Measurements from ENCODE around the gene GTF2H2C.
A peak's percentile ranks its signal among the peaks of the same experiment; 100 is the strongest.
"Not testable (repeated sequence)": the region's sequence is repeated elsewhere in the genome, so short reads cannot be mapped to it uniquely, and the experiment has no call there.

GTF2H2C gene

GRCh38 chr5:69568072-69568471 is 8.1 kb downstream of the GTF2H2C start:
- not testable (repeated sequence) for DNase-seq

DNA sequence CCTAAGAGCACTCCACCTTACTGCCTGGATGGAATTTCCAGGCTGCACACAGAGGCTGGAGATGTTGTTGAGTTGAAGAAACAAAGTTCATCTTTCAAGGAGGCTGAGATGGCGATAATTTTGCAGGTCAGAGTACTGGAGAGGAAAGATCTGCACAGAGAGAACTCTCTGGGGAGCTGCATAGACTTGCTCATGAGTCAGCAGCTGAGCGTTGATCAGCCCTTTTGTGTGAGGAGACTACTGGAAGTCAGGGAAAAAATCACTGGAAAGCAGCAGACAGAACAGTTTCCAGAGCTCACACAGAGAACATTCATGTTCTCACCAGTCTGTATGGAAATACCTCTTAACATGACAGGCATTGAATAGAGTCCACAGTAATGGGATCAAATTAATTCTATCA is 23.4 kb downstream of the GTF2H2C start:
- DNase-seq = not testable (repeated sequence)

DNA sequence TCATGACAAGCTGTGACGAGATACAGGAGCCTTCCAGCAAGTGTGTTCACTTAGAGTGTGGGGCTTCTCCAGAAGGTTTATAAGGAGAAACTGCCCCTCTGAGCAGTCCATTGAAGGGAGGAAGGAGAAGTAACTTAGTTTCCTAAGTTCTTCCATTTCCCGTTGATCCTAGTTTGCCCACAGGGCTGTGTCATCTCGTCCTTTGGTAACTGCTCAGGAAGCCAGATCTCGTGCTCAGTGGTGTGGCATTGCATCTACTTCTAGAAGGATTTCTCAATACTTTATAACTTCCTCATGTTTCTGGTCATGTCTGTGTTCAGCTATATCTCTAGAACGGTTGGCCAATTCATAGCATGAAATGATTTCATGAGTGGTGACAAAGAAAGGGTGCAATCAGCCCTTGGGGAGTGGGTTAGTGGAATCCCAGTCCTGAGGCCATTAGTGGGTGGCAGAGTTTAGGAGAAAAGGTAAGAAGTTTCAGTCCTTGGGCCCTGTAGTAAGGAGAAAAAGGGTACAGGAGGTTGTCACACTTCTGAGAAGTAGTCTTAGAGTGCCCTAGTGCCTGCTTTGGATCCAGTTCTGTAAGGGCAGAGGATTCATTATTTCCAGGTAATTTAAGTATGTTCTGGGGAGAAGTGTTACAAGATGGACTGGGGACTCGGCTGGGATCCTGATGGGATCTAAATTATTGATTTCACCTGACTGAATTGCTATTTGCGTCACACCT is 36.3 kb downstream of the GTF2H2C start:
- DNase-seq = not testable (repeated sequence)

DNA sequence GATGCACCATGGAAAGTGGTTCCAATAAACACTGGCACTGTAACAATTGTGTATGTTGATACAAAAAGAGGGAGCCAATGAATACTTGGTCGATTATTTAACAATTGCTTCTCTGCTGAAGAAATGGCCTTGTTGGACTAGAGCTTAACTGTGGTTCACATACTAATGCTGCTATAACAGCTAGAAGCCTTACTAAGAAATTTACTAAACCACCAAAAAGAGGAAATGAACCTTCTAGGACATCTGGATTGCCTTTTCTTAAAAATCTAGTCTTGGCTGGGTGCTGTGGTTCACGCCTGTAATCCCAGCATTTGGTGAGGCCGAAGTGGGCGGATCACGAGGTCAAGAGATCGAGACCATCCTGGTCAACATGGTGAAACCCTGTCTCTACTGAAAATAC is 42.0 kb downstream of the GTF2H2C start:
- DNase-seq = not testable (repeated sequence)

DNA sequence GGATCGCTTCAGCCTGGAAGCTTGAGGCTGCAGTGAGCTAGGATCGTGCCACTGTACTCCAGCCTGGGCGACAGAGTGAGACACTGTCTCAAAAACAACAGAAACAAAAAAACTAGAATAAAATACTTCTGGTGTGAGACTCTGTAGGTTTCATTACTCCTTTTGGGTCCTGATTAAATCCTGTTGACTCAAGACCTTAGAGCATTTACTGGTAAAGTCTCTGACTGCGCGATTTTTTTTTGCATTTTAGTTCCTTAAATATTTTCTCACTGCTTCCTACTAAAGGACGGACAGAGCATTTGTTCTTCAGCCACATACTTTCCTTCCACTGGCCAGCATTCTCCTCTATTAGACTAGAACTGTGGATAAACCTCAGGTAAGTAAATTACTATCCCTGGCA is 46.8 kb downstream of the GTF2H2C start:
- not testable (repeated sequence) for DNase-seq

DNA sequence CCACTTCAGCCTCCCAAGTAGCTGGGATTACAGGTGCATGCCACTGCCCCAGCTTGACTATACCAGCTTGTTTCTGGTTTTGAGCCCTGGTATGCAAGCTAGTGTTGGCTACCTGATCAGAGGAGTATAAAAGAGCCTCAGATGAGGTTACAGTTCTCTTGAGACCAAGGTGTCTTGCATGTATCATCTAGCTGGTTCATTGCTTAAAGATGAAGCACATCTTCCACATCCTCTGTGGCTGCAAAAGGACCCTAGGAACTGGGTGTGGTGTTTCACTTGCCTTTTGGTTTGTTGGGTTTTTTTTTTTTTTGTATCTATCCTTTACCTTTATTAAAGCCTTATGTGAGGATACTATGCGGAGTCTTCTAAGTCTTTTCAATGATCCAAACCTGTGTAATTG is 47.8 kb downstream of the GTF2H2C start:
- not testable (repeated sequence) for DNase-seq

DNA sequence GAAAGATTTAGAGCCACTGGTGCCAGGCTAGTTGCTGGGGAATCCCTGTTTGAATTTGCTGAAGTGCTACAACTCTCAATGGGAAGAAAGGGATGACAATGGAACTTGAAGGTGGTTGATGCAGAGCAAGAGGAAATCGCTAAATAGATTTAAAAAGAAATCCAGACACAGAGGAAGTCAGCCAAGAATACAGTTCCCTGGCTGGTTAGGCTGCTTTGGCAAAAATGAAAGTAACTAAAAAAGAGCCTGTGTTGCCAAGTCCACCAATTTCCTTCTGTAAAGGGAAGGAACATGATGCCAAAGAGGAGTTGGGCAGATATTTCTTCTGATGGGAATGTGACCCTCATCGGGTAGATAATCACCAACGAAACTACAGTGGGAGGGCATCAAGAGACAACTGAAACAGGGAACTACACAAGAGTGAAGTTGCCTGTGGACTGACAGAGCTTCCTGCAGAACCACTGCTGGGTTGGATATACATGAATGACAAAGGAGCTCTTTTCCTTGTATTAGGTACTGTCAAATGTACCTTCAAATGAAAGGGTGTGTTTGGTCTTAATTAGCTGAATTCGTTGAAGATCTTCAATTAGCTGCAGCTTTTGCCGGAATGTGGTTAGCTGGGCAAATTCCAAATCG is 49.0 kb downstream of the GTF2H2C start:
- not testable (repeated sequence) for DNase-seq

DNA sequence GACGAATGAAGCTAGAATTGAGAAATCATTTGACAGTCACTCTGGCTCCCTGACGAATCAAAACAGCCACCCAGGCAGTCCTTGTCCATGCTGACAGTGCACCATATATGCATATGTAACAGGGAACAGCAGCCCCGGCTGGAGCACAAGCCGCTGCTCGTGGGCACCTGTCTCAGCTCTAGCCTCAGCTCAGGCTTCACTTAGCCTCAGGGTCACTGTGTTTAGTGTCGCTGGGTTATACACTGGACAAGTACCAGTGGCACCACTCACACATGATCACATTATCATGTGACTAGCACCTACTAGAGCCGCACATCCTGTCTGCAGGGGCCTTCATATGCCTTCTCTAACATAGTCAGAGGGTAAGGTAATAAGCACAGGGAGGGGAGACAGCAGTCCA is 54.9 kb downstream of the GTF2H2C start:
- DNase-seq = not testable (repeated sequence)

DNA sequence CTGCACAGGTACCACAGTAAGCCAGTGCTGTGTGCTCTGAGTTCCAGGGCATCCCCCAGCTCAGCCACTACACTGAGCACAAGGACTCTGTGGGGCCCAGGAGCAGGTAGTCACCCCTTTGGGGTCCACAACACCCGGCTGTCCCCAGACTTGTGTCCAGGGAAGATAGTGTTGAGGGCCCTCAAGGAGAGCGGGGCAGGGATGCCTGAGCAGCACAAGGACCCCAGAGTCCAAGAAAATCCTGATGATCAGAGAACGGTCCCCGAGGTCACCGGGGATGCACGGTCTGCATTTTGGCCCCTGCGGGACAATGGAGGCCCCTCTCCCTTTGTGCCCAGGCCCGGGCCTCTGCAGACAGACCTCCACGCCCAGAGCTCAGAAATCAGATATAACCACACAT is 71.9 kb downstream of the GTF2H2C start:
- peak; percentile 0 for DNase-seq

All from hematopoietic multipotent progenitor cell treated with erythropoietin and hydrocortisone succinate and interleukin-3 and kit ligand, for 4 days (in vitro differentiated cells).